ENCODE measurements around the gene RASL10A. TPM values are rescaled to one million over a fixed set of nuclear protein-coding genes. Genes with fewer than 3 reads are reported as not detected.
A peak's percentile ranks its signal among the peaks of the same experiment; 100 is the strongest.

Gene RASL10A
- total and polyA plus RNA-seq, 9 of the 15 experiments (the other 6 are each of a cell fraction or from before 2014, with no cell fraction given) = 0.17 to 1.2 (median 0.45) TPM; not detected in 3

GRCh38 chr22:29342177-29342576, 26.7 kb upstream of the RASL10A start:
- H3K27ac ChIP-seq (ENCODE audit: extremely low read depth, low read depth, low read length) = no peak overlapping the region
- ATAC-seq = no peak

More at GRCh38 chr22:29342177-29342576, 26.7 kb upstream of the RASL10A start:
- no peak overlapping the region for H3K4me3 ChIP-seq
- ChIA-PET POLR2A (interaction anchor here (0.8 kb wide), 1 partner anchor 23 kb away, joined by 4 read pairs; no protein-coding TSS in a partner anchor), CTCF (ENCODE audit: low intra/inter-chr PET ratio) (no interaction called here)
- FAIRE-seq (no peak), DNase-seq (ENCODE audit: extremely low read depth in 1 of 4, low spot score in 3 of 4) (no peak)
- H3K27me3 ChIP-seq (ENCODE audit: control insufficient read depth in 2 of 2, insufficient read depth in 2 of 2, low read length in 2 of 2) = no peaks in the 10 kb centered on the region
- TF ChIP-seq RFX1 (IDR thresholded peaks at IDR 0.05) = no peak
- TF ChIP-seq ILF3 (IDR thresholded peaks at IDR 0.05; ENCODE audit: borderline replicate concordance) = no peak
- TF ChIP-seq CBX5 (IDR thresholded peaks at IDR 0.05; ENCODE audit: borderline replicate concordance, low read depth) = no peak
- no peak for TF ChIP-seq NCOA4 (IDR thresholded peaks at IDR 0.05; ENCODE audit: partially characterized antibody)
- TF ChIP-seq ZNF512 (tag; IDR thresholded peaks at IDR 0.05) = no peak
- TF ChIP-seq RBM17 (IDR thresholded peaks at IDR 0.05; ENCODE audit: borderline replicate concordance, low read depth, low read length) = no peak
- no peak for TF ChIP-seq DACH1 (IDR thresholded peaks at IDR 0.05; ENCODE audit: partially characterized antibody)
- TF ChIP-seq, protein P1, sequence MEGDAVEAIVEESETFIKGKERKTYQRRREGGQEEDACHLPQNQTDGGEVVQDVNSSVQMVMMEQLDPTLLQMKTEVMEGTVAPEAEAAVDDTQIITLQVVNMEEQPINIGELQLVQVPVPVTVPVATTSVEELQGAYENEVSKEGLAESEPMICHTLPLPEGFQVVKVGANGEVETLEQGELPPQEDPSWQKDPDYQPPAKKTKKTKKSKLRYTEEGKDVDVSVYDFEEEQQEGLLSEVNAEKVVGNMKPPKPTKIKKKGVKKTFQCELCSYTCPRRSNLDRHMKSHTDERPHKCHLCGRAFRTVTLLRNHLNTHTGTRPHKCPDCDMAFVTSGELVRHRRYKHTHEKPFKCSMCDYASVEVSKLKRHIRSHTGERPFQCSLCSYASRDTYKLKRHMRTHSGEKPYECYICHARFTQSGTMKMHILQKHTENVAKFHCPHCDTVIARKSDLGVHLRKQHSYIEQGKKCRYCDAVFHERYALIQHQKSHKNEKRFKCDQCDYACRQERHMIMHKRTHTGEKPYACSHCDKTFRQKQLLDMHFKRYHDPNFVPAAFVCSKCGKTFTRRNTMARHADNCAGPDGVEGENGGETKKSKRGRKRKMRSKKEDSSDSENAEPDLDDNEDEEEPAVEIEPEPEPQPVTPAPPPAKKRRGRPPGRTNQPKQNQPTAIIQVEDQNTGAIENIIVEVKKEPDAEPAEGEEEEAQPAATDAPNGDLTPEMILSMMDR (IDR thresholded peaks at IDR 0.05 in 2 of 3, conservative IDR thresholded peaks at IDR 0.05 in 1 of 3; ENCODE audit: insufficient read depth in 2 of 3, low read depth in 1 of 3, low read length in 3 of 3) = no peak
- no peak for TF ChIP-seq HNRNPUL1 (IDR thresholded peaks at IDR 0.05; ENCODE audit: low read length)
- no peak for TF ChIP-seq HBP1 (CRISPR knock-in tag; IDR thresholded peaks at IDR 0.05)
- TF ChIP-seq PCBP1 (IDR thresholded peaks at IDR 0.05; ENCODE audit: low read depth, low read length, poor library complexity, severe bottlenecking) = no peak
- TF ChIP-seq ELK1 (CRISPR knock-in tag; IDR thresholded peaks at IDR 0.05) = no peak
- no peak for TF ChIP-seq PRMT5 (CRISPR knock-in tag; IDR thresholded peaks at IDR 0.05)
- TF ChIP-seq HDAC2 (IDR thresholded peaks at IDR 0.05) = no peak
- no peaks in the 10 kb centered on the region for H3K79me2 ChIP-seq (ENCODE audit: control insufficient read depth, insufficient read depth, low read length)
- BruUV-seq (replicated peaks) = no TSS peak
- WGBS (ENCODE audit: insufficient coverage, low coverage, missing lambda C conversion rate) = 91% methylated on average over 5 of the region's 6 CpGs
- H3K36me3 ChIP-seq (ENCODE audit: control insufficient read depth, insufficient read depth, low read length) = peaks cover 80% of the 10 kb centered on the region; the same call in 2 of the 3 replicates
- H3K9ac ChIP-seq (ENCODE audit: insufficient read depth in 1 of 2, low read depth in 2 of 2, low read length in 2 of 2) = peak overlapping the region in 1 of 2 experiments; percentile 76; a peak in 2 of 4 replicates
- intact Hi-C loops (cut with micrococcal nuclease) = no loop called here
- peaks cover 0 to 10% of the 10 kb centered on the region in 2 experiments; a peak in 3 of 5 replicates for H3K4me1 ChIP-seq (replicated peaks in 1 of 2; ENCODE audit: control insufficient read depth in 2 of 2, insufficient read depth in 2 of 2, low read length in 2 of 2)
- no peak overlapping the region for H3K4me2 ChIP-seq (ENCODE audit: insufficient read depth, low read length)
- no peaks in the 10 kb centered on the region for H4K20me1 ChIP-seq (replicated peaks; ENCODE audit: control insufficient read depth, insufficient read depth, low read length)
- in situ Hi-C loops (cut with MboI) = no loop called here
- no peaks in the 10 kb centered on the region for H3K9me3 ChIP-seq (replicated peaks; ENCODE audit: control insufficient read depth, insufficient read depth, low read depth, low read length)
- H2AFZ ChIP-seq (ENCODE audit: low read depth, low read length) = no peak overlapping the region
- no peaks in the 10 kb centered on the region for H3K9me1 ChIP-seq (ENCODE audit: control insufficient read depth, insufficient read depth, low read length)

All from K562 (cell line).